H1 (cell line): ENCODE data around the gene AFF2. TPM values are rescaled to one million over a fixed set of nuclear protein-coding genes. Genes with fewer than 3 reads are reported as not detected.

ENCODE experiments used
- CTCF ChIA-PET: fragments of 300-600 bp; sonication (Branson Sonifier 250); formaldehyde crosslinking; loops from one replicate; lab custom pipeline; 2021; ENCODE audit not compliant: partially characterized antibody; lab: Charles Lee
- POLR2A ChIA-PET: fragments of 300-600 bp; sonication (Branson Sonifier 250); formaldehyde crosslinking; loops from one replicate; lab custom pipeline; 2021; ENCODE audit warnings: inconsistent platforms; ENCODE audit not compliant: partially characterized antibody; lab: Charles Lee
- DNase-seq, 2 experiments: peaks; one replicate each; pipeline versions ENCODE4 v3.0.0 to v3.0.0-alpha.2; 2010 to 2022; ENCODE audit warnings: low spot score in 2 of 2, low read depth in 1 of 2, mixed read lengths in 1 of 2
- FAIRE-seq: peaks from 2 replicates; lab custom pipeline; 2011; peaks lifted over from hg19 to GRCh38; lab: Jason Lieb, UNC
- H2AFZ ChIP-seq: 2 replicates; pipeline ENCODE4 v1.8.1; 2012; ENCODE audit warnings: low read length, inconsistent platforms
- H2AK5ac ChIP-seq: 2 replicates; pipeline ENCODE4 v1.6.1; 2013; ENCODE audit warnings: low read depth, low read length
- H2BK120ac ChIP-seq: replicated peaks from 2 replicates; pipeline ENCODE3; 2013; ENCODE audit warnings: low read depth, low read length, inconsistent platforms
- H2BK12ac ChIP-seq: 2 replicates; pipeline ENCODE4 v1.6.1; 2013; ENCODE audit warnings: low read depth, low read length
- H2BK15ac ChIP-seq: 2 replicates; pipeline ENCODE4 v1.6.1; 2013; ENCODE audit warnings: low read length
- H2BK20ac ChIP-seq: 2 replicates; pipeline ENCODE4 v1.6.1; 2013; ENCODE audit warnings: low read length
- H2BK5ac ChIP-seq: 2 replicates; pipeline ENCODE4 v1.6.1; 2013; ENCODE audit warnings: low read depth, low read length
- H3K14ac ChIP-seq: 2 replicates; pipeline ENCODE4 v1.6.1; 2013; ENCODE audit warnings: inconsistent platforms; ENCODE audit not compliant: insufficient read length
- H3K18ac ChIP-seq: 2 replicates; pipeline ENCODE4 v1.6.1; 2013; ENCODE audit warnings: low read length; ENCODE audit errors: extremely low read depth
- H3K23ac ChIP-seq: 2 replicates; pipeline ENCODE4 v1.6.1; 2013; ENCODE audit warnings: inconsistent platforms; ENCODE audit not compliant: insufficient read length
- H3K23me2 ChIP-seq: 2 replicates; pipeline ENCODE4 v1.6.1; 2013; ENCODE audit warnings: low read depth, low read length
- H3K27ac ChIP-seq: 2 replicates; pipeline ENCODE4 v1.6.1; 2011; ENCODE audit warnings: low read depth, low read length, inconsistent platforms
- H3K27me3 ChIP-seq, 4 experiments: replicated peaks in 1 of 4; 1 replicate in 1 of 4; 2 replicates in 3 of 4; pipeline versions ENCODE4 v1.6.1 to v1.8.1; 2011 to 2013; ENCODE audit warnings: low read length in 3 of 4, mild to moderate bottlenecking in 3 of 4, inconsistent platforms in 2 of 4, mixed read lengths in 2 of 4, moderate library complexity in 1 of 4; ENCODE audit not compliant: control insufficient read depth in 3 of 4, insufficient read depth in 3 of 4; ENCODE audit errors: extremely low read depth in 1 of 4
- H3K36me3 ChIP-seq, 4 experiments: 2 replicates each; pipeline versions ENCODE4 v1.6.1 to v1.8.1; 2011 to 2013; ENCODE audit warnings: mild to moderate bottlenecking in 4 of 4, low read length in 3 of 4, moderate library complexity in 2 of 4, control low read depth in 1 of 4, inconsistent platforms in 1 of 4; ENCODE audit not compliant: insufficient read depth in 4 of 4, control insufficient read depth in 2 of 4
- H3K4ac ChIP-seq: replicated peaks from 2 replicates; pipeline ENCODE3; 2013; ENCODE audit warnings: low read length, low read depth, mixed read lengths, inconsistent platforms; ENCODE audit not compliant: insufficient read length
- H3K4me1 ChIP-seq, 4 experiments: replicated peaks in 1 of 4; 1 replicate in 1 of 4; 2 replicates in 3 of 4; pipeline versions ENCODE4 v1.6.1 to v1.8.1; 2011 to 2013; ENCODE audit warnings: low read length in 3 of 4, inconsistent platforms in 2 of 4, mixed read lengths in 1 of 4; ENCODE audit not compliant: insufficient read depth in 4 of 4, control insufficient read depth in 3 of 4
- H3K4me2 ChIP-seq, 2 experiments: 2 replicates each; pipeline versions ENCODE4 v1.6.1 to v1.8.1; 2011 to 2013; ENCODE audit warnings: low read depth in 2 of 2, low read length in 2 of 2, control low read depth in 1 of 2, inconsistent platforms in 1 of 2, mild to moderate bottlenecking in 1 of 2; ENCODE audit not compliant: insufficient read depth in 1 of 2
- H3K4me3 ChIP-seq, 4 experiments: fragments of 200-600, 300-600 bp in 1 of 4; sonication (generic), shearing (Covaris generic), sonication (Bioruptor Twin) in 1 of 4; 2 replicates each; pipeline versions ENCODE4 v1.5.1 to v1.8.1; 2011 to 2016; ENCODE audit warnings: low read length in 4 of 4, low read depth in 3 of 4, control low read depth in 2 of 4, inconsistent platforms in 2 of 4, mild to moderate bottlenecking in 2 of 4, mixed read lengths in 1 of 4, moderate library complexity in 1 of 4; ENCODE audit not compliant: insufficient read depth in 2 of 4; ENCODE audit errors: extremely low read depth in 1 of 4
- H3K56ac ChIP-seq: replicated peaks from 2 replicates; pipeline ENCODE3; 2013; ENCODE audit warnings: low read depth, mild to moderate bottlenecking, mixed read lengths, low read length, inconsistent platforms; ENCODE audit not compliant: insufficient read length
- H3K79me1 ChIP-seq: 2 replicates; pipeline ENCODE4 v1.6.1; 2013; ENCODE audit warnings: low read depth, low read length, control low read depth
- H3K79me2 ChIP-seq, 2 experiments: 2 replicates each; pipeline versions ENCODE4 v1.6.1 to v1.8.1; 2012 to 2013; ENCODE audit warnings: low read length in 2 of 2, mild to moderate bottlenecking in 2 of 2, inconsistent platforms in 1 of 2; ENCODE audit not compliant: insufficient read depth in 2 of 2, control insufficient read depth in 1 of 2
- H3K9ac ChIP-seq, 4 experiments: replicated peaks in 1 of 4; 1 replicate in 1 of 4; 2 replicates in 3 of 4; pipeline versions ENCODE4 v1.6.1 to v1.8.1; 2011 to 2013; ENCODE audit warnings: low read depth in 3 of 4, low read length in 3 of 4, control low read depth in 2 of 4, mild to moderate bottlenecking in 2 of 4, moderate library complexity in 2 of 4, inconsistent platforms in 1 of 4; ENCODE audit errors: extremely low read depth in 1 of 4
- H3K9me3 ChIP-seq, 2 experiments: 2 replicates each; pipeline versions ENCODE4 v1.6.1 to v1.8.1; 2012 to 2013; ENCODE audit warnings: mild to moderate bottlenecking in 2 of 2, moderate library complexity in 2 of 2, control low read depth in 1 of 2, inconsistent platforms in 1 of 2, low read depth in 1 of 2, low read length in 1 of 2, mixed read lengths in 1 of 2; ENCODE audit not compliant: insufficient read depth in 2 of 2
- H4K20me1 ChIP-seq, 2 experiments: replicated peaks in 1 of 2; 2 replicates each; pipeline versions ENCODE3 to v1.8.1; 2011 to 2013; ENCODE audit warnings: inconsistent platforms in 2 of 2, low read length in 2 of 2, mild to moderate bottlenecking in 1 of 2; ENCODE audit not compliant: insufficient read depth in 2 of 2, control insufficient read depth in 1 of 2
- H4K5ac ChIP-seq: 2 replicates; pipeline ENCODE4 v1.6.1; 2013; ENCODE audit warnings: low read length, low read depth, mixed read lengths, inconsistent platforms; ENCODE audit not compliant: insufficient read length
- H4K8ac ChIP-seq: 2 replicates; pipeline ENCODE4 v1.8.0; 2013; ENCODE audit warnings: mild to moderate bottlenecking, moderate library complexity, low read length, inconsistent platforms; ENCODE audit not compliant: insufficient read depth; ENCODE audit errors: extremely low read depth
- H4K91ac ChIP-seq: replicated peaks from 2 replicates; pipeline ENCODE3; 2013; ENCODE audit warnings: low read length, mixed read lengths, inconsistent platforms; ENCODE audit not compliant: insufficient read length
- EZH2 ChIP-seq: fragments of 200-600 bp; sonication (generic); IDR thresholded peaks from 2 replicates; pipeline ENCODE4 v1.7.1; 2012; ENCODE audit warnings: low read depth, mild to moderate bottlenecking, moderate library complexity, low read length, inconsistent platforms; ENCODE audit not compliant: severe bottlenecking
- JUN ChIP-seq: IDR thresholded peaks from 2 replicates; pipeline ENCODE4 v1.6.1; 2011; ENCODE audit warnings: low read depth, mild to moderate bottlenecking, improper control_type of control experiment, low read length
- WGBS, 2 experiments: shearing (Covaris generic) in 1 of 2; methylation state at CpG; one replicate each; pipeline versions ENCODE4 v1.1.6 to v1.1.7; 2013 to 2015; ENCODE audit warnings: low lambda C conversion rate in 2 of 2, mixed read lengths in 2 of 2, inconsistent platforms in 1 of 2, low coverage in 1 of 2, missing lambda C conversion rate in 1 of 2; ENCODE audit not compliant: insufficient replicate concordance in 2 of 2, insufficient coverage in 1 of 2, insufficient read length in 1 of 2; ENCODE audit errors: extremely low coverage in 1 of 2, missing lambda C conversion rate in 1 of 2; 5-methylcytosine and 5-hydroxymethylcytosine counted together
- polyA plus RNA-seq, 7 experiments: library from polyadenylated mRNA; depleted of rRNA in 3 of 7; stranded (reverse) in 5 of 7; unstranded in 2 of 7; fragments of >200 nt in 5 of 7; fragments of 200-250 nt in 2 of 7; gene quantifications; 1 replicate in 5 of 7; 2 replicates in 1 of 7; 4 replicates in 1 of 7; pipeline versions ENCODE4 v1.2.1 to v1.2.3, GENCODE V29; 2011 to 2013; ENCODE audit warnings: missing spikeins in 2 of 7, mixed read lengths in 2 of 7
- total RNA-seq: library from RNA; stranded (reverse); fragmentation: NEBNext Ultra II Directional; extraction: Animal tissue kit (Norgen Biotek cat#: 25700); gene quantifications from 2 replicates; pipeline ENCODE4 v1.2.1, GENCODE V29; 2021

Gene AFF2
- total and polyA plus RNA-seq, 2 of the 8 experiments (the other 6 are each of a cell fraction or from before 2014, with no cell fraction given) = 2.0 to 7.3 TPM

DNA sequence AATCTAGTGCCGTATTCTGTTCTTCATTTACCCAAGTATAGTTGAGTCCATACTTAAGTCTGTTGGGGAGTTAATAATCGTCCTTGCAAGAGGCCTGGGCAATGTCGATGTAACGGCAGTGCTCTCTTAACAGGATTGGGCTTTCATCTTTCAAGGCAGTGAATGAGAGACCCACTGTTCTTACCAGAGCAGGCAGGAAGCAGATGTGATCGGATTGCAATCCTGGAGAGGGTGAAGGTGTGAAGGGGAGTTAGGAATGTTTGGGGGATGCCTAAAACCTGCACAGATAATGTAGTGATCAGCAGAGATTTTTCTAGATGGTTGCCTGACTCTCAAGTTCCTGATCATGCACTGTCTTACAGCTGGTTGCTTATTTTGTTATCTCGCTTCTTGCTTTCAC lies 308.4 kb downstream of the AFF2 start:
- no peak overlapping the region for H3K4me2 ChIP-seq
- no peak for FAIRE-seq
- H3K79me1 ChIP-seq = no peaks in the 10 kb centered on the region
- no peak for TF ChIP-seq EZH2
- no peak for TF ChIP-seq JUN

More for the DNA sequence above, 308.4 kb downstream of the AFF2 start:
- ChIA-PET CTCF (no interaction called here), POLR2A (no interaction called here)
- no peak overlapping the region for H3K27ac ChIP-seq
- no peaks in the 10 kb centered on the region for H3K9me3 ChIP-seq
- no peak overlapping the region for H3K56ac ChIP-seq
- WGBS, 2 experiments = 67% methylated on average over 6 of the region's 6 CpGs; no CpG with 5 or more reads in 1 of the 2 experiments
- no peaks in the 10 kb centered on the region for H3K79me2 ChIP-seq
- no peak overlapping the region for H2BK5ac ChIP-seq
- H3K23me2 ChIP-seq = no peaks in the 10 kb centered on the region
- H3K27me3 ChIP-seq = no peaks in the 10 kb centered on the region
- no peak overlapping the region for H2AFZ ChIP-seq
- no peak overlapping the region for H2BK20ac ChIP-seq
- H3K4me3 ChIP-seq = no peak overlapping the region
- H2BK120ac ChIP-seq = no peak overlapping the region
- no peak overlapping the region for H3K23ac ChIP-seq
- no peak overlapping the region for H3K9ac ChIP-seq
- H3K4ac ChIP-seq = no peak overlapping the region
- no peak overlapping the region for H2BK15ac ChIP-seq
- H3K18ac ChIP-seq = no peak overlapping the region
- H4K20me1 ChIP-seq = no peaks in the 10 kb centered on the region
- H3K4me1 ChIP-seq = peaks cover 0 to 8% (median 4%) of the 10 kb centered on the region in 4 experiments; a peak in 4 of 7 replicates
- H2AK5ac ChIP-seq = no peak overlapping the region
- H4K91ac ChIP-seq = no peak overlapping the region
- H4K5ac ChIP-seq = no peak overlapping the region
- H2BK12ac ChIP-seq = no peak overlapping the region
- no peak for DNase-seq
- H3K36me3 ChIP-seq = no peaks in the 10 kb centered on the region
- no peak overlapping the region for H4K8ac ChIP-seq
- H3K14ac ChIP-seq = no peak overlapping the region
